Activated CD8-positive, alpha-beta T cell treated with anti-CD3 and anti-CD28 coated beads for 36 hours (primary cell): Measurements from ENCODE around the gene SRP54. TPM values are rescaled to one million over a fixed set of nuclear protein-coding genes. Genes with fewer than 3 reads are reported as not detected.
A peak's percentile ranks its signal among the peaks of the same experiment; 100 is the strongest.

ENCODE experiments used
- ATAC-seq: fragments of 200-7000 bp; cut with Tn5 transposase; one replicate; pipeline ENCODE4 v1.10.0; 2021; ENCODE audit warnings: mild to moderate bottlenecking, moderate library complexity
- CTCF ChIA-PET: fragments of 350-600 bp; sonication (Branson Sonifier 250); formaldehyde crosslinking; loops from one replicate; lab custom pipeline; 2021; ENCODE audit warnings: antibody characterized with exemption; lab: Charles Lee
- POLR2A ChIA-PET: fragments of 350-600 bp; sonication (Branson Sonifier 250); formaldehyde crosslinking; loops from one replicate; lab custom pipeline; 2021; ENCODE audit warnings: antibody characterized with exemption; lab: Charles Lee
- DNase-seq: peaks from one replicate; pipeline ENCODE4 v3.0.0-alpha.2; 2020
- H3K27ac Mint-ChIP-seq: one replicate; pipeline ENCODE4 v1.8.0; 2021; ENCODE audit warnings: mild to moderate bottlenecking, mixed read lengths
- H3K27me3 Mint-ChIP-seq: one replicate; pipeline ENCODE4 v1.8.0; 2021; ENCODE audit warnings: mixed read lengths
- H3K36me3 Mint-ChIP-seq: one replicate; pipeline ENCODE4 v1.8.0; 2021; ENCODE audit warnings: low read depth, mixed read lengths
- H3K4me1 Mint-ChIP-seq: one replicate; pipeline ENCODE4 v1.8.0; 2021; ENCODE audit warnings: low read depth, mixed read lengths
- H3K4me3 Mint-ChIP-seq: one replicate; pipeline ENCODE4 v1.8.0; 2021; ENCODE audit warnings: mild to moderate bottlenecking, moderate library complexity, mixed read lengths
- H3K9me3 Mint-ChIP-seq: one replicate; pipeline ENCODE4 v1.8.0; 2021; ENCODE audit warnings: mixed read lengths
- CTCF ChIP-seq: fragments of 200-600 bp; IDR thresholded peaks from one replicate; pipeline ENCODE4 v1.8.0; 2022; ENCODE audit warnings: antibody characterized with exemption, mild to moderate bottlenecking
- intact Hi-C: fragments of 100-400 bp; cut with micrococcal nuclease; formaldehyde crosslinking; loops from one replicate; pipeline ENCODE4 v1.10.0; 2022
- total RNA-seq, 2 experiments: library from RNA; stranded (reverse); gene quantifications; one replicate each; pipeline ENCODE4 v1.2.3, GENCODE V29; 2021

SRP54 gene
- total RNA-seq, 2 experiments from 2014 or later, result 79.6 to 79.8 TPM

GRCh38 chr14:34997762-34998161 lies 15.0 kb downstream of the SRP54 start:
- Mint-ChIP-seq H3K4me3 (no peak overlapping the region), H3K27ac (no peak overlapping the region), H3K4me1 (peaks cover 15% of the 10 kb centered on the region), H3K36me3 (peaks cover 16% of the 10 kb centered on the region), H3K27me3 (no peaks in the 10 kb centered on the region), H3K9me3 (no peaks in the 10 kb centered on the region)
- DNase-seq (no peak), ATAC-seq (no peak)
- POLR2A ChIA-PET, result interaction anchor here (1.1 kb wide), 1 partner anchor 20 kb away, joined by 3 read pairs; no protein-coding TSS in a partner anchor
- no peak for TF ChIP-seq CTCF
- CTCF ChIA-PET, result interaction anchor here (1.7 kb wide), 1 partner anchor 9 kb away, joined by 3 read pairs; no protein-coding TSS in a partner anchor
- intact Hi-C loops, result no loop called here

- Mint-ChIP-seq H3K4me3 (no peak overlapping the region), H3K27me3 (no peaks in the 10 kb centered on the region), H3K4me1 (peaks cover 5% of the 10 kb centered on the region), H3K36me3 (peaks cover 16% of the 10 kb centered on the region), H3K9me3 (no peaks in the 10 kb centered on the region), H3K27ac (no peak overlapping the region)
- intact Hi-C loops, result no loop called here
- ChIA-PET POLR2A (no interaction called here), CTCF (interaction anchor here (1.4 kb wide), 1 partner anchor 9 kb away, joined by 4 read pairs; no protein-coding TSS in a partner anchor)
- TF ChIP-seq CTCF, result no peak
- no peak for ATAC-seq
- DNase-seq, result no peak
Measured at GRCh38 chr14:34999500-34999899, 16.7 kb downstream of the SRP54 start.

GRCh38 chr14:35001621-35002020 lies 18.8 kb downstream of the SRP54 start:
- Mint-ChIP-seq H3K4me3 (no peak overlapping the region), H3K9me3 (no peaks in the 10 kb centered on the region), H3K27me3 (no peaks in the 10 kb centered on the region), H3K36me3 (peaks cover 16% of the 10 kb centered on the region), H3K27ac (no peak overlapping the region), H3K4me1 (no peaks in the 10 kb centered on the region)
- no peak for TF ChIP-seq CTCF
- ATAC-seq (no peak), DNase-seq (no peak)
- ChIA-PET CTCF (interaction anchor here (1.0 kb wide), 1 partner anchor 62 kb away, joined by 3 read pairs; no protein-coding TSS in a partner anchor), POLR2A (interaction anchor here (0.9 kb wide), 2 partner anchors 20 to 142 kb away, joined by 3 to 5 read pairs; no protein-coding TSS in a partner anchor)
- intact Hi-C loops, result no loop called here

GRCh38 chr14:35004839-35005238 lies 22.0 kb downstream of the SRP54 start:
- peaks cover 23% of the 10 kb centered on the region for H3K36me3 Mint-ChIP-seq
- intact Hi-C loops, result no loop called here
- POLR2A ChIA-PET, result interaction anchor here (0.6 to 1.6 kb wide), 2 partner anchors 23 to 305 kb away, joined by 3 read pairs; no protein-coding TSS in a partner anchor
- H3K4me1 Mint-ChIP-seq, result no peaks in the 10 kb centered on the region
- H3K27ac Mint-ChIP-seq, result no peak overlapping the region
- DNase-seq (no peak), ATAC-seq (no peak)
- no peaks in the 10 kb centered on the region for H3K9me3 Mint-ChIP-seq
- H3K4me3 Mint-ChIP-seq, result no peak overlapping the region
- H3K27me3 Mint-ChIP-seq, result no peaks in the 10 kb centered on the region
- CTCF ChIA-PET, result interaction anchor here (0.7 kb wide), 1 partner anchor 24 kb away, joined by 3 read pairs; no protein-coding TSS in a partner anchor
- no peak for TF ChIP-seq CTCF

- ATAC-seq (no peak), DNase-seq (no peak)
- POLR2A ChIA-PET, result no interaction called here
- intact Hi-C loops, result no loop called here
- H3K27me3 Mint-ChIP-seq, result no peaks in the 10 kb centered on the region
- peaks cover 42% of the 10 kb centered on the region for H3K36me3 Mint-ChIP-seq
- H3K9me3 Mint-ChIP-seq, result no peaks in the 10 kb centered on the region
- CTCF ChIA-PET, result no interaction called here
- peak overlapping the region; percentile 64 for H3K27ac Mint-ChIP-seq
- H3K4me1 Mint-ChIP-seq, result no peaks in the 10 kb centered on the region
- H3K4me3 Mint-ChIP-seq, result no peak overlapping the region
- no peak for TF ChIP-seq CTCF
Measured at GRCh38 chr14:35016568-35016967, 33.8 kb downstream of the SRP54 start.
